Activated CD8-positive, alpha-beta memory T cell treated with anti-CD3 and anti-CD28 coated beads for 36 hours (primary cell): Measurements from ENCODE around the gene SNRPA. TPM values are rescaled to one million over a fixed set of nuclear protein-coding genes. Genes with fewer than 3 reads are reported as not detected.

Experiments
- CTCF ChIA-PET: fragments of 350-600 bp; sonication (Branson Sonifier 250); formaldehyde crosslinking; loops from one replicate; lab custom pipeline; 2021; ENCODE audit warnings: antibody characterized with exemption; lab: Charles Lee
- POLR2A ChIA-PET: fragments of 350-600 bp; sonication (Branson Sonifier 250); formaldehyde crosslinking; loops from one replicate; lab custom pipeline; 2021; ENCODE audit warnings: antibody characterized with exemption; lab: Charles Lee
- total RNA-seq, 2 experiments: library from RNA; stranded (reverse); gene quantifications; one replicate each; pipeline ENCODE4 v1.2.3, GENCODE V29; 2021

The SNRPA gene
- total RNA-seq, 2 experiments from 2014 or later = 215 to 237 TPM

GRCh38 chr19:40739871-40740703 lies 10.9 kb upstream of the SNRPA start:
- POLR2A ChIA-PET = no interaction called here

GRCh38 chr19:40740747-40741146 lies 10.3 kb upstream of the SNRPA start:
- POLR2A ChIA-PET = no interaction called here
- CTCF ChIA-PET = interaction anchor here (0.8 to 2.5 kb wide), 2 partner anchors 9 to 106 kb away, joined by 3 to 6 read pairs; no protein-coding TSS in a partner anchor

More at GRCh38 chr19:40739871-40740703, 10.9 kb upstream of the SNRPA start:
- CTCF ChIA-PET = interaction anchor here (2.5 kb wide), 1 partner anchor 105 kb away, joined by 6 read pairs; no protein-coding TSS in a partner anchor

- POLR2A ChIA-PET = interaction anchor here (0.7 kb wide), 1 partner anchor 15 kb away, joined by 4 read pairs; no protein-coding TSS in a partner anchor
- CTCF ChIA-PET = interaction anchor here (0.6 to 2.5 kb wide), 4 partner anchors 8 to 447 kb away, joined by 3 to 6 read pairs (median 3); no protein-coding TSS in a partner anchor
These were observed 9.2 kb upstream of the SNRPA start for GRCh38 chr19:40741527-40742390.

- ChIA-PET POLR2A (interaction anchor here (0.7 to 1.1 kb wide), 2 partner anchors 14 to 25 kb away, joined by 3 to 4 read pairs; partner anchors contain the start of genes COQ8B and ITPKC), CTCF (interaction anchor here (0.6 to 2.5 kb wide), 3 partner anchors 64 to 446 kb away, joined by 3 to 6 read pairs (median 3); no protein-coding TSS in a partner anchor)
These were observed 8.5 kb upstream of the SNRPA start for GRCh38 chr19:40742477-40742876.

GRCh38 chr19:40742886-40743285 lies 8.1 kb upstream of the SNRPA start:
- ChIA-PET CTCF (interaction anchor here (1.2 to 2.5 kb wide), 3 partner anchors 63 to 108 kb away, joined by 3 to 7 read pairs (median 6); no protein-coding TSS in a partner anchor), POLR2A (interaction anchor here (1.1 kb wide), 1 partner anchor 26 kb away, joined by 3 read pairs; the partner anchor contains the start of genes COQ8B and ITPKC)

- POLR2A ChIA-PET = no interaction called here
- CTCF ChIA-PET = interaction anchor here (0.5 to 1.9 kb wide), 5 partner anchors 9 to 125 kb away, joined by 3 to 7 read pairs (median 4); no protein-coding TSS in a partner anchor
These were observed 7.1 kb upstream of the SNRPA start for GRCh38 chr19:40743926-40744325.

GRCh38 chr19:40744554-40745401 lies 6.2 kb upstream of the SNRPA start:
- ChIA-PET POLR2A (no interaction called here), CTCF (interaction anchor here (0.9 to 1.9 kb wide), 5 partner anchors 34 to 124 kb away, joined by 3 to 7 read pairs (median 4); no protein-coding TSS in a partner anchor)

- ChIA-PET POLR2A (no interaction called here), CTCF (interaction anchor here (1.6 to 1.9 kb wide), 2 partner anchors 42 to 74 kb away, joined by 4 to 6 read pairs; no protein-coding TSS in a partner anchor)
These were observed 5.6 kb upstream of the SNRPA start for GRCh38 chr19:40745402-40745780.

GRCh38 chr19:40747536-40747935 lies 3.5 kb upstream of the SNRPA start:
- POLR2A ChIA-PET = no interaction called here
- CTCF ChIA-PET = no interaction called here

- CTCF ChIA-PET = interaction anchor here (0.6 to 3.4 kb wide), 7 partner anchors 9 to 116 kb away, joined by 3 to 17 read pairs (median 4); partner anchors contain the start of genes EGLN2 and RAB4B
- POLR2A ChIA-PET = interaction anchor here (0.5 to 2.0 kb wide), 11 partner anchors 28 to 592 kb away, joined by 3 to 15 read pairs (median 4); partner anchors contain the start of genes COQ8B, EGLN2, ITPKC and NUMBL
These were observed 737 bp upstream of the SNRPA start, which contains the start of gene ACTMAP for GRCh38 chr19:40750058-40750873. ACTMAP (minus strand) TSS chr19:40750477; CDS start chr19:40749803, 674 bp downstream.

- ChIA-PET CTCF (interaction anchor here (0.8 to 3.4 kb wide), 6 partner anchors 26 to 89 kb away, joined by 3 to 17 read pairs (median 6); partner anchors contain the start of genes COQ8B, ITPKC and RAB4B), POLR2A (interaction anchor here (0.6 to 4.1 kb wide), 11 partner anchors 10 to 1684 kb away, joined by 3 to 40 read pairs (median 3); partner anchors contain the start of genes BLVRB, EGLN2, ITPKC and NUMBL)
These were observed 1.3 kb downstream of the SNRPA start for GRCh38 chr19:40752257-40752781.

- POLR2A ChIA-PET = interaction anchor here (0.6 to 4.1 kb wide), 12 partner anchors 9 to 563 kb away, joined by 3 to 40 read pairs (median 4); partner anchors contain the start of genes BLVRB, ITPKC and RAB4B
- CTCF ChIA-PET = interaction anchor here (0.6 to 2.2 kb wide), 11 partner anchors 12 to 271 kb away, joined by 3 to 16 read pairs (median 5); partner anchors contain the start of genes COQ8B and RAB4B
These were observed 3.7 kb downstream of the SNRPA start for GRCh38 chr19:40754611-40755247.

GRCh38 chr19:40755248-40755624 lies 4.2 kb downstream of the SNRPA start:
- ChIA-PET CTCF (interaction anchor here (0.6 to 2.2 kb wide), 11 partner anchors 11 to 271 kb away, joined by 3 to 16 read pairs (median 4); partner anchors contain the start of genes COQ8B and RAB4B), POLR2A (interaction anchor here (0.6 to 4.1 kb wide), 8 partner anchors 9 to 562 kb away, joined by 3 to 40 read pairs (median 5); partner anchors contain the start of genes BLVRB and RAB4B)

- ChIA-PET CTCF (interaction anchor here (0.9 to 2.1 kb wide), 7 partner anchors 20 to 121 kb away, joined by 3 to 7 read pairs (median 3); partner anchors contain the start of gene RAB4B), POLR2A (interaction anchor here (1.0 to 1.5 kb wide), 3 partner anchors 10 to 93 kb away, joined by 3 to 8 read pairs (median 3); no protein-coding TSS in a partner anchor)
These were observed 4.8 kb downstream of the SNRPA start for GRCh38 chr19:40755791-40756190.
